CD4-positive, alpha-beta T cell treated with Interleukin-12 subunit alpha and Interleukin-12 subunit beta, for 1 hour (primary cell): ENCODE results near the gene TRIM23.

Experiments used
- DNase-seq: peaks from one replicate; pipeline ENCODE4 v3.0.0-alpha.2; 2020

TRIM23 gene

DNA sequence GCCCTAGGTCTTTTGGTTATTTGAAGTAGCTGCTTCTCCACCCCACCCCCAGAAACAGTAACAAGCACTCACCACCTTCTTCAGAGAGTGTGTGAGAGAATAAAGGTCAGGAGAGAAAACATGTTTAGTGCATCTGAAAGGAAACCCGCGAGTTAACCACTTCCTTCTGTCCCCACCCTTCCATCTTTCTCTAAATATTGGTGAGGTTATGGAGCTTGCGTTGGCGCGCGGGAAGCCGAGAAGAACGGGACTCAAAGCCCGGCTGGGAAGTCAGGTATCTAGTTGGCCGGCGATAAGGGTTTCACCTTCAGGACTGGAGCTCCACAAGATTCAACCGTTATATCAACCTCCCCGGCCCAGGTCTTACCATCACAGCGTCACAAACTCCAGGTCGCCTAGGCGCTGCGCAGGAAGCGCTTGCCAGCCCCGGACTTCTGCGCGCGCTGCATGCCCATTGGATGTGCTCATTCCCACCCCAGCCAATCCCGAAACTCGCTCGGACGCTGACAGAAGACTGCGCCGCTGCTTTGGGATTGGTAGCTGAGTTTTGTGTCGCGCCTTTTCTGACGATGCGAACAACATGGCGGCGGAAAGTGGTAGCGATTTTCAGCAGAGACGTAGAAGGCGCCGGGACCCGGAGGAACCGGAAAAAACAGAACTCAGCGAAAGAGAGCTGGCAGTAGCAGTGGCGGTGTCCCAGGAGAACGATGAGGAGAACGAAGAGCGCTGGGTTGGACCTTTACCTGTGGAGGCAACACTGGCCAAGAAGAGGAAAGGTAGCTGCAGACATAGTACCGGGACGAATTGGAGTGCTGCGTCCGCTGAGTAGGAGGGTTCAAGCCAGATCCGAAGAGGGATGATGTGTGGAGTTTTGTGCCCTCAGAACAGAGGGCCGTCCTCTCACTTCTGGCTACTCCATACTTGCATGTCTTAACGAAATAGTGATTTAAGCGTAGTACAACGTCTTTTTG lies 61.1 kb downstream of the TRIM23 start, which contains the start of the genes CENPK and PPWD1:
Gene CENPK (minus strand): TSS at position 438 of the 971 bp plus-strand sequence. CDS start 8,261 bp downstream, outside the sequence.
Gene PPWD1 (plus strand): TSS at position 566 of the 971 bp plus-strand sequence. CDS start 15 bp downstream, at position 581.
- DNase-seq: peak; percentile 96

DNA sequence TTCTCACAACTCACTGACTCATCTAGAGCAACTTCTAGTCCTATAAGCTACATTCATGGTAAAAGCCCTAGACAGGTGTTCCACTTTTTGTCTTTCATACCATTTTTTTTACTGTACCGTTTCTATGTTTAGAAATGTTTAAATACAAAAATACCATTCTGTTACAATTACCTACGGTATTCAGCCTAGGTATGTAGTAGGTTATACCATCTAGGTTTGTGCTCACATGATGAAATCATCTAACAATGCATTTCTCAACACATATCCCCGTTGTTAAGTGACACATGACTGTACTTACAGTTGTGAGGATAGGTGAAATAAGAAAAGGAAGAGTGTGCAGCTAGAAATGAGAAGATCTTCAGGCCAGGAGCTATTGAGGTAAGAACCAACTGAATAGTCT lies 67.4 kb downstream of the TRIM23 start:
- no peak for DNase-seq

DNA sequence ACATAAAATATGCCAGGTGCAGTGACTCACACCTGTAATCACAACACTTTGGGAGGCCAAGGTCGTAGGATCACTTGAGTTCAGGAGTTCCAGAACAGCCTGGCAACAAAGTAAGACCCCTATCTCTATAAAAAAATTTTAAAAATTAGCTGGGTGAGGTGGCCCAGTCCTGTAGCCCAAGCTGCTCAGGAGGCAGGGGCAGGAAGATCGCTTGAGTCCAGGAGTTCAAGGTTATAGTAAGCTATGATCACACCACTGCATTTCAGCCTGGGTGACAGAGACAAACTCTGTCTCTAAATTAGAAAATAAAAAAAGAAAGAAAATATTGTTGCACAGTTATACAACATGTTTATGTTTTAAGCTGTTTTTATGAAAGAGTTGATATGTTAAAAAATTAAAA lies 68.0 kb downstream of the TRIM23 start:
- DNase-seq: no peak

DNA sequence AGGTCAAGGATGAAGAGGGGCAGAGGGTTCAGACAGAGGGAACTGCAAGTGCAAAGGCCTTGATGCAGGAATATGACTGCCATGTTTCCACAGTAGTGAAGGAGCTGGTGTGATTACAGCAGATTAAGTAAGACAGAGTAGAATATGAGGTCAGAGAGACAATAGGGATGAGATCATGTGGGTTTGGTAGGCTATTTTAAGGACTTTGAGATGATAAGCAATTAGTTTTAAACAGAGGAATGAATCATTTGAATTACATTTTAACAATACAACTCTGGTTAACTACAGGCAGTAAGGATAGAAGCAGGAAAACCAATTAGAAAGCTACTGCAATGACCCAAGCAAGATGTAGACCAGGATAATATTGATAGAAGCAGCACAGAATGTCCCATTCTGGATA lies 68.8 kb downstream of the TRIM23 start:
- no peak for DNase-seq

DNA sequence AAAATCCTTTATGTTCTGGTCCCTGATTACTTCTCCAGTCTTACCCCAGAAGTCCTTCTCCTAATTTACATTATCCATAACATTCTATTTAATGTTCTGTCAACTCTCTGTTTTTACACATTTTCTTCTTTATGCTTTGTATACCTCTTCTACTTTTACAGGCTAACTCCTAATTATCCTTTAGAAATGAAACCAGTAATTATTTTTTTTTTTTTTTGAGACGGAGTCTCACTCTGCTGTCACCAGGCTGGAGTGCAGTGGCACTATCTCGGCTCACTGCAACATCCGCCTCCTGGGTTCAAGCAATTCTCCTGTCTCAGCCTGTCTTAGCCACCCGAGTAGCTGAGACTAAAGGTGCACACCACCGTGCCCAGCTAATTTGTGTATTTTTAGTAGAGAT lies 70.2 kb downstream of the TRIM23 start:
- no peak for DNase-seq

DNA sequence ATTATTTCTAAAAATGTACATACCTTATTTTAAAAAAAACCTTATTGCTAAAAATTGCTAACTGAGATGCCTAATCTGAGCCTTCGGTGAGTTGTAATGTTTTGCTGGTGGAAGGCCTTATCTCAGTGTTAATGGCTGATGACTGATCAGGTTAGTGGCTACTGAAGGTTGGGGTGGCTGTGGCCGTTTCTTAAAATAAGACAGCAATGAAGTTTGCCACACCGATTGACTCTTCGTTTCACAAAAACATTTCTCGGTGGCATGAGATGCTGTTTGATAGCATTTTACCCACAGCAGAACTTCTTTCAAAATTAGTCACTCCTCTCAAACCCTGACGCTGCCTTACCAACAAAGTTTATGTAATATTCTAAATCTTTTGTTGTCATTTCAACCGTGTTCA lies 75.9 kb downstream of the TRIM23 start:
- no peak for DNase-seq

DNA sequence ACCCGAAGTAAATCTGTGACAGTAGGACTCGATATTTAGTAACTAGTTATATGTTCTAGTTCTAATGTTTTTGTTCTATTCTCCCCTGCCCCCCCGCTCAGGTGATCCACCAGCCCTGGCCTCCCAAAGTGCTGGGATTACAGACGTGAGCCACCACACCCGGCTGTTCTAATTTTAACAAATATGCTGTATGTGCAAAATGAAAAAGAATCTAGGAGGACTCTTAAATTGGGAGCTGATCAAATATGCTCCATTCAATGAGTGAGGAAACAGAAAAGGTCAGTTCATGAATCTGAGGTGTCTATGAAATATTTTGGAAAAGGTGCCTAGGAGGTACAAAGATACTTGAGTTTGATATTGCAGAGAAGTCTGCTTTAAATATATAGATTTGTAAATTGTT lies 78.0 kb downstream of the TRIM23 start:
- DNase-seq: no peak

DNA sequence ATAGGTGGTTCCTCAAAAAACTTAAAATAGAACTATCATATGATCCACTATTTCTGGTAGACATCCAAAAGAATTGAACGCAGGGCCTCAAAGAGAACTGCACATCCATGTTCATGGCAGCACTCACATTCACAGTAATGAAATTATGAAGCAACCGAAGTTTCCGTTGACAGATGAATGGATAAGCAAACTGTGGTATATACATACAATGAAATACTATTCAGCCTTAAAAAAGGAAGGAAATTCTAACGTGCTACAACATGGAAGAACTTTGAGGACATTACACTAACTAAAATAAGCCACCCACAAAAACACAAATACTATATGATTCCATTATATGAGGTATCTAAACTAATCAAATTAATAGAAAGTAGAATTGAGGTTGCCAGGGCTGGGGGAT lies 79.7 kb downstream of the TRIM23 start:
- no peak for DNase-seq

DNA sequence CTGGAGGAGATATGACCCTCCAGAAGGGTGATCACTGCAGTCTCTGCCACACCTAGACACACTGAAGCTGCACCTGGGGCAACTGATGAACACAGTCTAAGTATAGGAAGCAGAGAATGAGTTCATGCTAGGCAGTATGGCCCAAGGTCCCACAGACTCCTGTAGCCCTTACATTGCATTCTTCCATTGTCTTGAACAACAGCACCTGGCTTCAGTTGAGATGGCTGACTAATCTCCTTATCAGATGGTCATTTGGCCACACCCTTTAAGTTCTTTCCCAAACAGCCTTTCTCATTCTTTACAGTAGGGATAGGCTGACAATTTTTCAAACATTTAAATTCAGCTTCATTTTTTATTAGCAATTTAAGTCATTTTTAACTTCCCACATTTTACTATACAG lies 84.3 kb downstream of the TRIM23 start:
- no peak for DNase-seq
